OCI-LY1 (cell line): ENCODE results near the gene TUBGCP4.

ENCODE experiments used
- CTCF ChIP-seq: fragments of 200-600 bp; sonication (generic), shearing (Covaris generic); IDR thresholded peaks from 2 replicates; pipeline ENCODE4 v1.5.1; 2017; ENCODE audit warnings: mild to moderate bottlenecking, antibody characterized with exemption, low read length, moderate library complexity, mixed read lengths
- EZH2 ChIP-seq: fragments of 200-600 bp; sonication (generic), shearing (Covaris generic); IDR thresholded peaks from 2 replicates; pipeline ENCODE4 v1.8.0; 2017; ENCODE audit warnings: borderline replicate concordance, mixed run types, mild to moderate bottlenecking, antibody characterized with exemption, low read length, moderate library complexity, mixed read lengths

GRCh38 chr15:43410572-43411214 is 39.8 kb downstream of the TUBGCP4 start:
- TF ChIP-seq CTCF (no peak), EZH2 (no peak)
